Measurements from ENCODE around the gene HS3ST5. TPM values are rescaled to one million over a fixed set of nuclear protein-coding genes. Genes with fewer than 3 reads are reported as not detected.

Gene HS3ST5
- total RNA-seq, 1 experiment from 2014 or later = not detected

DNA sequence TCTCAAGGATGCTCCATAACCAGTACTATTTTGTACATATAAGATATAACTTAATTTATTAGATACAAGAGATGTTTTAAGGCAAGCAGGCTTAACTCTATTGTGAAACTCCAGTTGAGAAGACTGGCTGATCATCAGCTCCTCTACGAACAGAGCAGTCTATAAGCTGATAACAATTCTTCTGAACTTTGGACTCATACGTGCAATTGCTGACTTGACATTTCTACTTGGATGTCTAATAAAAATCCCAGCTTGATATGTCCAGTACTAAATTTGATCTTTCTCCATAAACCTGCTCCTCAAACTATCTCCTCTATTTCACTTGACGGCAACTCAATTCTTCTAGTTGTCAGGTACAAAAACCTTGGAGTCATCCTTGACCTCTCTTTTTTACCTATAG, 141.9 kb downstream of the HS3ST5 start:
- no peak for DNase-seq (ENCODE audit: low spot score)

- DNase-seq (ENCODE audit: low spot score) = no peak
Observed at GRCh38 chr6:114195631-114196403, 147.0 kb downstream of the HS3ST5 start.

GRCh38 chr6:114195027-114195365, 147.8 kb downstream of the HS3ST5 start:
- DNase-seq (ENCODE audit: low spot score) = no peak

- peak; percentile 14 for DNase-seq (ENCODE audit: low spot score)
Observed at GRCh38 chr6:114194362-114195026, 148.3 kb downstream of the HS3ST5 start.

DNA sequence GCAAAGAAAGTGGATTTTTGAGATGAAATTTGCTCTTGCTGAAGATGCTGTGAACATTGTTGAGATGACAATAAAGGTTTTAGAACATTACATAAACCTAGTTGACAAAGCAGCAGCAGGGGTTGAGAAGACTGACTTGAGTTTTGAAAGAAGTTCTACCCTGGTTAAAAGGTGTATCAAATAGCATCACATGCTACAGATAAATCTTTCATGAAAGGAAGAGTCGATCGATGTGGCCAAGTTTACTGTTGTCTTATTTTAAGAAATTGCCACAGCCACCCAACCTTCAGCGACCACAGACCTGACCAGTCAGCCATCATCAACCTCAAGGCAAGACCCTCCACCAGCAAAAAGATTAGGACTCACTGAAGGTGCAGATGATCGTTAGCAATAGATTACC, 155.3 kb downstream of the HS3ST5 start:
- no peak for DNase-seq (ENCODE audit: low spot score)

DNA sequence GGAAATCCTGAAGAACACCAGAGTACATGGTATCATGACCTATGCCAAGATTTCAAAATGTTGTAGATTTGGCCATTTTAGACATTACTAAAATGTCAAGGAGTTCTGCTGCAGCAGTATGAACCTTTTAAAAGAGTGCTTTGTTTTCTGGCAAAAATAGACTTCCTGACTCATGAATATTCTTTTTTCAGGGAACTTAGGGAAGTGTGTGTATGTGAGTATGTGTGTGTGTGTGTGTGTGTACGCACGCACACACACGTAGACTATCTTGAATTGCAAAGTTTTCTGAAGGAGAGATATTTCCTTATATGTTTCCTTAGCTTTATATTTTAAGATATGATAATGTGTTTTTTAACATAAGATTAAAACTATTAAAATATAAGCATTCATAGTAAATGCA, 161.2 kb downstream of the HS3ST5 start:
- no peak for DNase-seq (ENCODE audit: low spot score)

DNA sequence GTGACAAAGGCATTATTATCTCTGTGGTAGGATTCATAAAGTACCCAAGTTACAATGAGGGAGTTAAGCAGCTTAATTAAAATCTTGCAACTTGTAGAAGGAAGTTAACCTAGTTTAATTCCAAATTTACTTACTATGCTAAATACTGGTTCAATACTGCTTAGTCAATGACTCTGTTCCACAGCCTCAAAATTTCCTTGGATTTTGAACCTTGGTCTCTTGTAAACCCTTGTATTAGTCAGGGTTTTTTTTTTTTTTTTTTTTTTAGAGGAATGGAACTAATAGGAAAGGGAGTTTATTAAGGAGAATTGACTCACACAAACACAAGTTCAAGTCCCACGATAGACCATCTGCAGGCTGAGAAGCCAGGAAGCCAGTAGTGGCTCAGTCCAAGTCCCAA, 163.4 kb downstream of the HS3ST5 start:
- no peak for DNase-seq (ENCODE audit: low spot score)

DNA sequence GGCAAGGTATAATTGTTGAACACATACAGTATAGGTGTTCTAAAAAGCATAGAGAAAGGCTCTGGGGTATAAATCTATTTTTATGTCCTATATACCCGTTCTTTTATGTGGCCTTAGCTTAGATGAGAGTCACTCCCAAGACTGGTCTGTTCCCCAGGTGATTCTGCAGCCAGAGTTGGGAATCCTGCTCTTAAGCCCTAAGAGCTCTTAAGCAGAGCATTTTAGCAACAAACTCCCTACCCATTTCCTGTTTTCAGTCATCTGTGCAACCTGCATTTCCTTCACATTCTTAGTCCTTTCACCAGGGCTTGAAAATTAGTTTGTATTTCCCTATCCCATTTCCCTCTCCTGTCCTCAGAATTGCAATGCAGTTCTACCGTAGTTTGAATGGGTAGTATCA, 166.1 kb downstream of the HS3ST5 start:
- no peak for DNase-seq (ENCODE audit: low spot score)

- no peak for DNase-seq (ENCODE audit: low spot score)
Observed at GRCh38 chr6:114172576-114173260, 170.1 kb downstream of the HS3ST5 start.

- no peak for DNase-seq (ENCODE audit: low spot score)
Observed at GRCh38 chr6:114171473-114171872, 171.3 kb downstream of the HS3ST5 start.

DNA sequence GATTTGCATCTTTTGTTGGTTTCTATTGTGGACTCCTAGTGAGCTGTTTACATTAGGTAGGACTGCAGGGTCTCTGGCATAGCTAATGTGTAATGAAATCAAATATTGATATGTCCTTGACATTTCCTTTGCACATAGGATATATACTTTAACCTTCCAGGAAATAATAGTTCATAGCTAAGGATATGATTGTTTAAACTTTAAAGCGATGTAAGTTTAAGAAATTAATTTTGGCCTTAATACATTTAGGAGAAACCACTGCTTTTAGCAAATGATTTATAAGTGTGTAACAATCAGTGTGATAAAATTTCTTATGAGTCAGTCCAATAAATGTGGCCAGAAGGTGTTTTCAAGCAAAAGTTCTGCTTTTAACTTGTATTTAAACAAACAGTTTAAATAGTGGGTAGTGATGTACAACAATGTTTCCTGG, 171.8 kb downstream of the HS3ST5 start:
- no peak for DNase-seq (ENCODE audit: low spot score)

DNA sequence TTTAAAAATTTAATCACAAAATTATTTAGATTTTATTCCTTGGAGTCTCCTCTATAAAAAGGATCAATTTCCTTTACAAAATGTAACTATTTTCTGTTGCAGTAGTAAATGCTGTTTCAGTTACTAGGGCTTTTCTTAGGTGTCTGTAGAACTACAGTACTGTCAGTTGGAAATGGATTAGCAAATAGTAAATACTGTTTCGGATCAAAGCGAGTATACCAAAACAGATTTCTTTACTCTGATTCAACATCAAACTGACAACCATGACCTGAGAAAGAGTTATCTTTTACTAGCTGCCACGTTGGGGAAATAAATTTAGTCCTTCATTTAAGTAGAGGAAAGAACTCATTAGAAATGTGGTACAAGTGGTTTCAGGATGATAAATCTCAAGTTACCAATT, 172.5 kb downstream of the HS3ST5 start:
- DNase-seq (ENCODE audit: low spot score) = no peak

DNA sequence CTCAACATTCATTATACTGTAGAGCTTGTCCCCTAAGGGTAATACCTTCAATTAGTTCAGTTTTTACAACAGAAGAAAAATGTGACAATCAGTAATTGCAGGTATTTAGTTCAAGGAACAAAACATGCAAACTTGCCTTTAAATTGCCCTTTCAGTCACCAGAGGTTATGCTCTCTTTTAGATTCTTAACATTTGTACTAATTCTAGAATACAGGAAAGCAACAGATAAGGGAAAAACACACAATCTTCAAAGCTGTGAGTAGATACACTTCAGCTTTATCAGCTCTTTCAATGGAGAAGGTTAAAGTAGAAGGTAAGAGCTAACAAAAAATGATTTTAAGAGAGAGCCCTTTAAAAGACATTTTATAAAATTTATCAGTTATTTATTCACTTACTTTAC, 173.1 kb downstream of the HS3ST5 start:
- DNase-seq (ENCODE audit: low spot score) = no peak

GRCh38 chr6:114167583-114168576, 174.9 kb downstream of the HS3ST5 start:
- no peak for DNase-seq (ENCODE audit: low spot score)

GRCh38 chr6:114164207-114164606, 178.6 kb downstream of the HS3ST5 start:
- DNase-seq (ENCODE audit: low spot score) = no peak

- DNase-seq (ENCODE audit: low spot score) = no peak
Observed at GRCh38 chr6:114162691-114163347, 180.0 kb downstream of the HS3ST5 start.

DNA sequence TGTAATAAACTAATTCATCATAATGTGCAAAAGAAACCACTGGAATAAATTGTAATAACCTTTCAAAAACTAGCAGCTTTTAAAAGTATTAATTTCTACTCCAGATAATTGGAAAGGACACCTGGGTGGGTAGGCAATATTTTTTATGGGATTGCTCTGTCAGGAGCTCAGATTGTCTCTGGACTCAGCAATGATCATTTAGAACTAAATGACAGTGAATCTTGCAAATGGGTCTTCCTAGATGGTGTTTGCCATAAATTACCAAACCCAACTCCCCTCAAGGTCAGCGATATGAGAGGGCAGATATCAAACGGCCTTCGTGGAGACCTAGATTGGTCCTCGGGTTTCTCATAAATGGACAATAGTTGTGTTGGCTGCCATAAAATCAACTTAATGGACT, 181.9 kb downstream of the HS3ST5 start:
- DNase-seq (ENCODE audit: low spot score) = no peak

DNA sequence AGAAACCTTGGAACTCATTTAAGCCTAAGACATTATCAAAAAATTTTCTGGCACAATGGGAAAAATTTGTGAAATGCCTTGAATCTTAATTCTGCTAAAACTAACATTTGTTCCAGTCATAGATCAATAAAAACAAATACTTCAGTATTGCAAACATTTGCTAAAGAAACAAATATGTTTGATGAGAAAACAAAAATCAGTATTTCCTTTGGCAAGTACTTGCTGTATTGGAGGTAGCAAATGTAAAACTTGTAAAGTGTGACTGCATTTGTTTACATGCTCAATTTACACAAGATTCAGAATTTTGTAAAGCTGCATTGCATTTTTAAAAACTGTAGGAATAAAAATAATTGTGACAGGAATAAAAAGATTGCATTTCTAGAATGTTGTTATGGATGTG, 183.1 kb downstream of the HS3ST5 start:
- no peak for DNase-seq (ENCODE audit: low spot score)

DNA sequence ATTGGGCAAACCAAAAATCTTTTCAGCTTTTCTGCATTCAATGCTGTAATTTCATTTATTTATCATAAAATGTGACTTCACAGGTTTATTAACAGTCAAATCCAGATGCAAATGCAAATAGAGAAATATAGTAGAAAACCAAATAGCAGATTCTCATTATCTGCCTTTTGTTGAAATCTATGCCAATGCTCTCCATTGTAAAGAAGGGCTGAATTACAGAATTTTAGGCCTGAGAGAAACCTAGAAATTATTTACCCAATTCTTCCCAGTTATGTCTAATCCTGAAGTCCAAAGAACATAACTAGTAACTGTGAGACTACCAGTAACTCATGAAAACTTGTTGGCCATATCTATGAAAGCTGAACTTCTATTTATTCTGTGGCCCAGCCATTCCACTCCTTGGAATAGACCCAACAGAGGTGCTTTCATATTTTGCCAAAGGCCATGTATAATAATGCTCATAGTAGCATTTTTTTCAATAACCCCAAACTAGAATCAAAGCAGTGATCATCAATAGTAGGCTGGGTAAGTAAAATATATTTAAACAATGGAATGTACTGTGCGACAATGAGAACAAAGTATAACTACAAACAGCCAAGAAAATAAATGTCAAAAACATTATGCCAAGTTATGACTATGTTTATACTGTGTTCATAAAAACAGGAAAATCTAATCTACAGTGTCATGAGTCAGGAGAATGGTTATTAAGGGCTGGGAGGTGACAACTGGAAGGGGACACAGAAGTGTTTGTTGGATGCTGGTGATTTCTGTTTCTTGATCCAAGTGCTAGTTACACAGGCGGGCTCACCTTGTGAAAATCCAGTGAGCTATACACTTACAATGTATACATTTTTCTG, 183.8 kb downstream of the HS3ST5 start:
- DNase-seq (ENCODE audit: low spot score) = no peak

DNA sequence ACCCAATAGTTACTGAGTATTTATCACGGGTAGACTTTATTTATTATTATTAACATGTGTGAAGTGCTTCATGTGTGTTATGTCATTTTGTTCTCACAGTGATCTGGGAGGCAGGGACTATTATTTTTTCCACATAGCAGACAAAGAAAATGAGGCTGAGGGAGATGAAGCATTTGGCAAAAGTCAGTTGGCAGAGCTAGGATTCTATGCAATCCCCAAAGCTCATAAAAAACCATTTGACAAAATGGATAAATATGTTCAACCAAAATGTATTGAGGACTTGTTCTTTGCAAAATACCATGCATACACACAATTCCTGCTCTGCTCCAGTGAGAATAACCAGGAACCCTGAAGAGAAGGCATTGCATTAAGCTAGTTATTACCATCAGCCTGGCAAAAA, 184.4 kb downstream of the HS3ST5 start:
- no peak for DNase-seq (ENCODE audit: low spot score)
